Measurements from ENCODE around the gene PARVA. TPM values are rescaled to one million over a fixed set of nuclear protein-coding genes. Genes with fewer than 3 reads are reported as not detected.

Gene PARVA
- total RNA-seq, 2 experiments from 2014 or later, result not detected

DNA sequence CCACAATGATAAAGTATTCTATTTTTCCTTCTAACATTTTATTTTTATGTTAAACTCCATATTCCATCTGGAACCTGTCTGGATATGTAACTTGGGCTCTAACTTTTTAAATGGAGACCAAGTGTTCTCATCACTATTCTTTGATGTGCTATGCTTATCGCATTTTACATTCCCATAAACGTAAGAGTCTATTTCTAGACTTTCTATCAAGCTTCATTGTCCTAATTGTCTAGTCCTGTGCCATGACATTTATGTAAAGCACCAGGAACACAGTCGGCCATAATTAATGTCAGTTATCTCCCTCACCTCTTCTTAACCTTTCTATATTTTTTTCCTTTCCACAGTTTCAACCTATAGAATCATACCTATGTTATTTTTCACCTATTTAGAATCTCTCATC lies 183.0 kb downstream of the PARVA start:
- Histone ChIP-seq H3K4me3 (ENCODE audit: low read depth, low read length, poor library complexity, severe bottlenecking) (no peak overlapping the region), H3K79me2 (ENCODE audit: insufficient read depth, low read depth, low read length) (no peaks in the 10 kb centered on the region), H3K4me2 (ENCODE audit: low read length) (no peak overlapping the region), H3K4me1 (ENCODE audit: insufficient read depth, low read length, poor library complexity, severe bottlenecking) (no peaks in the 10 kb centered on the region), H3K27ac (ENCODE audit: low read depth, low read length, poor library complexity, severe bottlenecking) (no peak overlapping the region), H3K9me2 (ENCODE audit: insufficient read depth, low read length) (no peaks in the 10 kb centered on the region), H2AFZ (ENCODE audit: low read length) (no peak overlapping the region), H3K36me3 (ENCODE audit: insufficient read depth, low read length) (no peaks in the 10 kb centered on the region), H3K9me3 (ENCODE audit: low read length) (no peaks in the 10 kb centered on the region), H4K20me1 (ENCODE audit: insufficient read depth, low read length) (no peaks in the 10 kb centered on the region)
- ChIA-PET CTCF (ENCODE audit: unreplicated experiment) (no interaction called here), POLR2A (no interaction called here)
- TF ChIP-seq EZH2phosphoT487 (IDR thresholded peaks at IDR 0.05; ENCODE audit: borderline replicate concordance, low read depth, low read length) (no peak), CTCF (conservative IDR thresholded peaks at IDR 0.05; ENCODE audit: low read length) (no peak)
- BruUV-seq (replicated peaks), result no TSS peak
- intact Hi-C loops (cut with micrococcal nuclease; ENCODE audit: unreplicated experiment), result no loop called here
- DNase-seq (ENCODE audit: low spot score), result no peak

- Histone ChIP-seq H3K4me2 (ENCODE audit: low read length) (no peak overlapping the region), H3K9me3 (ENCODE audit: low read length) (no peaks in the 10 kb centered on the region), H3K4me1 (ENCODE audit: insufficient read depth, low read length, poor library complexity, severe bottlenecking) (no peaks in the 10 kb centered on the region), H4K20me1 (ENCODE audit: insufficient read depth, low read length) (no peaks in the 10 kb centered on the region), H3K79me2 (ENCODE audit: insufficient read depth, low read depth, low read length) (no peaks in the 10 kb centered on the region), H3K9me2 (ENCODE audit: insufficient read depth, low read length) (no peaks in the 10 kb centered on the region), H3K36me3 (ENCODE audit: insufficient read depth, low read length) (no peaks in the 10 kb centered on the region), H3K4me3 (ENCODE audit: low read depth, low read length, poor library complexity, severe bottlenecking) (no peak overlapping the region), H3K27ac (ENCODE audit: low read depth, low read length, poor library complexity, severe bottlenecking) (no peak overlapping the region), H2AFZ (ENCODE audit: low read length) (no peak overlapping the region)
- no TSS peak for BruUV-seq (replicated peaks)
- CTCF ChIA-PET (ENCODE audit: unreplicated experiment), result no interaction called here
- POLR2A ChIA-PET, result interaction anchor here (1.2 kb wide), 1 partner anchor 19 kb away, joined by 7 read pairs; no protein-coding TSS in a partner anchor
- no peak for TF ChIP-seq EZH2phosphoT487 (IDR thresholded peaks at IDR 0.05; ENCODE audit: borderline replicate concordance, low read depth, low read length)
- intact Hi-C loops (cut with micrococcal nuclease; ENCODE audit: unreplicated experiment), result no loop called here
- no peak for DNase-seq (ENCODE audit: low spot score)
These were observed 183.5 kb downstream of the PARVA start for GRCh38 chr11:12560861-12561260.

GRCh38 chr11:12564012-12564411 lies 186.6 kb downstream of the PARVA start:
- BruUV-seq (replicated peaks), result no TSS peak
- H3K9me2 ChIP-seq (ENCODE audit: insufficient read depth, low read length), result no peaks in the 10 kb centered on the region
- H3K27ac ChIP-seq (ENCODE audit: low read depth, low read length, poor library complexity, severe bottlenecking), result no peak overlapping the region
- no peak for DNase-seq (ENCODE audit: low spot score)
- H4K20me1 ChIP-seq (ENCODE audit: insufficient read depth, low read length), result no peaks in the 10 kb centered on the region
- H3K4me2 ChIP-seq (ENCODE audit: low read length), result no peak overlapping the region
- no peaks in the 10 kb centered on the region for H3K79me2 ChIP-seq (ENCODE audit: insufficient read depth, low read depth, low read length)
- ChIA-PET POLR2A (interaction anchor here (0.7 kb wide), 1 partner anchor 822 kb away, joined by 3 read pairs; no protein-coding TSS in a partner anchor), CTCF (ENCODE audit: unreplicated experiment) (no interaction called here)
- no peak overlapping the region for H2AFZ ChIP-seq (ENCODE audit: low read length)
- no peaks in the 10 kb centered on the region for H3K4me1 ChIP-seq (ENCODE audit: insufficient read depth, low read length, poor library complexity, severe bottlenecking)
- intact Hi-C loops (cut with micrococcal nuclease; ENCODE audit: unreplicated experiment), result no loop called here
- no peaks in the 10 kb centered on the region for H3K36me3 ChIP-seq (ENCODE audit: insufficient read depth, low read length)
- TF ChIP-seq CTCF (conservative IDR thresholded peaks at IDR 0.05; ENCODE audit: low read length) (no peak), EZH2phosphoT487 (IDR thresholded peaks at IDR 0.05; ENCODE audit: borderline replicate concordance, low read depth, low read length) (no peak)
- no peaks in the 10 kb centered on the region for H3K9me3 ChIP-seq (ENCODE audit: low read length)
- no peak overlapping the region for H3K4me3 ChIP-seq (ENCODE audit: low read depth, low read length, poor library complexity, severe bottlenecking)
